Measurements from ENCODE around the gene CMPK2. TPM values are rescaled to one million over a fixed set of nuclear protein-coding genes. Genes with fewer than 3 reads are reported as not detected.

Gene CMPK2
- total and polyA plus RNA-seq, 9 of the 15 experiments (the other 6 are each of a cell fraction or from before 2014, with no cell fraction given) = 2.6 to 10.5 (median 5.0) TPM

DNA sequence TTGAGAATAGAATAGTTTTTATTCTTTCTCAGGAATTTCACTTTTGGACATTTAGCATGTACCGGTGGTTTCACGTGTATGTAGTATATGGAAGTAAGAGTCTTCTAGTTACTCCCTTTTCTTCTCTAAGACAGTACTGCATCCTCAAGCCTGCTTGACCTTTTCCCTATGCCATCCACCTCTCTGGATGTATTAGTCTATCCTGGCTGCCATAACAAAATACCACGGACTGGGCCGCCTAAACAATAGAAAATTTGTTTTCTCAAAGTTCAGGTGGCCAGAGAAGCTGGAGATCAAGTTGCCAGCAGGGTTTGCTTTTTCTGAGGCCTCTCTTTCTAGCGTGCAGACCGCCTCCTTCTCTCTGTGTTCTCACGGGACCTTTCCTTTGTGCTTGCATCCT lies 1.3 kb upstream of the CMPK2 start:
- Histone ChIP-seq H3K4me3 (no peak overlapping the region), H3K9me1 (ENCODE audit: control insufficient read depth, insufficient read depth, low read length) (no peaks in the 10 kb centered on the region), H3K4me1 (replicated peaks in 1 of 2; ENCODE audit: control insufficient read depth in 2 of 2, insufficient read depth in 2 of 2, low read length in 2 of 2) (peaks cover 14 to 19% of the 10 kb centered on the region in 2 experiments), H2AFZ (ENCODE audit: low read depth, low read length) (no peak overlapping the region), H4K20me1 (replicated peaks; ENCODE audit: control insufficient read depth, insufficient read depth, low read length) (no peaks in the 10 kb centered on the region), H3K27me3 (ENCODE audit: control insufficient read depth in 2 of 2, insufficient read depth in 2 of 2, low read length in 2 of 2) (no peaks in the 10 kb centered on the region), H3K9me3 (replicated peaks; ENCODE audit: control insufficient read depth, insufficient read depth, low read depth, low read length) (no peaks in the 10 kb centered on the region; the same call in 1 of the 2 replicates), H3K4me2 (ENCODE audit: insufficient read depth, low read length) (no peak overlapping the region), H3K36me3 (ENCODE audit: control insufficient read depth, insufficient read depth, low read length) (peaks cover 3% of the 10 kb centered on the region; the same call in 1 of the 3 replicates), H3K27ac (ENCODE audit: extremely low read depth, low read depth, low read length) (no peak overlapping the region), H3K9ac (ENCODE audit: insufficient read depth in 1 of 2, low read depth in 2 of 2, low read length in 2 of 2) (no peak overlapping the region), H3K79me2 (ENCODE audit: control insufficient read depth, insufficient read depth, low read length) (peaks cover 4% of the 10 kb centered on the region; the same call in 1 of the 3 replicates)
- no peak for FAIRE-seq
- in situ Hi-C loops (cut with MboI) = no loop called here
- DNase-seq (ENCODE audit: extremely low read depth in 1 of 4, low spot score in 3 of 4) = no peak
- no peak for ATAC-seq
- ChIA-PET CTCF (ENCODE audit: low intra/inter-chr PET ratio) (interaction anchor here (0.8 to 1.2 kb wide), 2 partner anchors 41 to 177 kb away, joined by 3 to 6 read pairs; no protein-coding TSS in a partner anchor), POLR2A (interaction anchor here (1.0 to 2.9 kb wide), 2 partner anchors 10 to 21 kb away, joined by 4 to 7 read pairs; partner anchors contain the start of gene RSAD2)
- TSS peak; percentile 66 for BruUV-seq (replicated peaks)
- 89% methylated on average over 7 of the region's 7 CpGs for WGBS (ENCODE audit: insufficient coverage, low coverage, missing lambda C conversion rate)
- TF ChIP-seq TOE1 (IDR thresholded peaks at IDR 0.05; ENCODE audit: borderline replicate concordance) (no peak), TOE1 (CRISPR knock-in tag; IDR thresholded peaks at IDR 0.05; ENCODE audit: borderline replicate concordance, low read depth) (no peak), NR2C1 (IDR thresholded peaks at IDR 0.05) (no peak), NR2C1 (tag; IDR thresholded peaks at IDR 0.05) (peak; percentile 22; the same call in 1 of the 2 replicates), ZNF512 (tag; IDR thresholded peaks at IDR 0.05) (0 out of 2 replicates have a peak, but pooled peaks have one; percentile 5), ZBTB17 (CRISPR knock-in tag; IDR thresholded peaks at IDR 0.05) (peak; percentile 79; the same call in 1 of the 2 replicates)
- intact Hi-C loops (cut with micrococcal nuclease) = loop anchor here (1.0 to 2.0 kb wide), 4 partner anchors 13 to 44 kb away; no protein-coding TSS in a partner anchor

All from K562 (cell line).